ENCODE measurements around the gene OR51B6.
"Not testable (repeated sequence)": the region's sequence is repeated elsewhere in the genome, so short reads cannot be mapped to it uniquely, and the experiment has no call there.

- not testable (repeated sequence) for TF ChIP-seq CTCF (IDR thresholded peaks at IDR 0.05); TCF7L2 (IDR thresholded peaks at IDR 0.05; ENCODE audit: low read depth, low read length); POLR2AphosphoS5 (IDR thresholded peaks at IDR 0.05; ENCODE audit: low read depth, low read length); SIN3A (IDR thresholded peaks at IDR 0.05; ENCODE audit: borderline replicate concordance, insufficient read depth, low read depth, low read length)
- TF ChIP-seq, protein P1, sequence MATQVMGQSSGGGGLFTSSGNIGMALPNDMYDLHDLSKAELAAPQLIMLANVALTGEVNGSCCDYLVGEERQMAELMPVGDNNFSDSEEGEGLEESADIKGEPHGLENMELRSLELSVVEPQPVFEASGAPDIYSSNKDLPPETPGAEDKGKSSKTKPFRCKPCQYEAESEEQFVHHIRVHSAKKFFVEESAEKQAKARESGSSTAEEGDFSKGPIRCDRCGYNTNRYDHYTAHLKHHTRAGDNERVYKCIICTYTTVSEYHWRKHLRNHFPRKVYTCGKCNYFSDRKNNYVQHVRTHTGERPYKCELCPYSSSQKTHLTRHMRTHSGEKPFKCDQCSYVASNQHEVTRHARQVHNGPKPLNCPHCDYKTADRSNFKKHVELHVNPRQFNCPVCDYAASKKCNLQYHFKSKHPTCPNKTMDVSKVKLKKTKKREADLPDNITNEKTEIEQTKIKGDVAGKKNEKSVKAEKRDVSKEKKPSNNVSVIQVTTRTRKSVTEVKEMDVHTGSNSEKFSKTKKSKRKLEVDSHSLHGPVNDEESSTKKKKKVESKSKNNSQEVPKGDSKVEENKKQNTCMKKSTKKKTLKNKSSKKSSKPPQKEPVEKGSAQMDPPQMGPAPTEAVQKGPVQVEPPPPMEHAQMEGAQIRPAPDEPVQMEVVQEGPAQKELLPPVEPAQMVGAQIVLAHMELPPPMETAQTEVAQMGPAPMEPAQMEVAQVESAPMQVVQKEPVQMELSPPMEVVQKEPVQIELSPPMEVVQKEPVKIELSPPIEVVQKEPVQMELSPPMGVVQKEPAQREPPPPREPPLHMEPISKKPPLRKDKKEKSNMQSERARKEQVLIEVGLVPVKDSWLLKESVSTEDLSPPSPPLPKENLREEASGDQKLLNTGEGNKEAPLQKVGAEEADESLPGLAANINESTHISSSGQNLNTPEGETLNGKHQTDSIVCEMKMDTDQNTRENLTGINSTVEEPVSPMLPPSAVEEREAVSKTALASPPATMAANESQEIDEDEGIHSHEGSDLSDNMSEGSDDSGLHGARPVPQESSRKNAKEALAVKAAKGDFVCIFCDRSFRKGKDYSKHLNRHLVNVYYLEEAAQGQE (IDR thresholded peaks at IDR 0.05; ENCODE audit: insufficient read depth in 1 of 2, low read depth in 2 of 2, low read length in 1 of 2): not testable (repeated sequence)
These were observed 15.1 kb downstream of the OR51B6 start for GRCh38 chr11:5366365-5366764.
